GM21619 (cell line): Measurements from ENCODE around the gene ENOX1.

Experiments used
- ATAC-seq: cut with Tn5 transposase; IDR thresholded peaks from one replicate; pipeline ENCODE4 v1.9.1; 2021; ENCODE audit not compliant: unreplicated experiment

The ENOX1 gene

GRCh38 chr13:43268632-43269031 is 518.1 kb downstream of the ENOX1 start:
- no peak for ATAC-seq

GRCh38 chr13:43267916-43268315 is 518.9 kb downstream of the ENOX1 start:
- no peak for ATAC-seq

GRCh38 chr13:43266936-43267615 is 519.7 kb downstream of the ENOX1 start:
- no peak for ATAC-seq

- no peak for ATAC-seq
Observed at GRCh38 chr13:43265028-43265427, 521.7 kb downstream of the ENOX1 start.

- ATAC-seq = no peak
Observed at GRCh38 chr13:43264458-43264857, 522.3 kb downstream of the ENOX1 start.

GRCh38 chr13:43263047-43263446 is 523.7 kb downstream of the ENOX1 start:
- ATAC-seq = no peak

- ATAC-seq = no peak
Observed at GRCh38 chr13:43260999-43261398, 525.8 kb downstream of the ENOX1 start.

- ATAC-seq = no peak
Observed at GRCh38 chr13:43258771-43259170, 528.0 kb downstream of the ENOX1 start.

- no peak for ATAC-seq
Observed at GRCh38 chr13:43257765-43258164, 529.0 kb downstream of the ENOX1 start.

GRCh38 chr13:43251961-43252360 is 534.8 kb downstream of the ENOX1 start:
- ATAC-seq = no peak

- no peak for ATAC-seq
Observed at GRCh38 chr13:43246382-43246781, 540.4 kb downstream of the ENOX1 start.

- ATAC-seq = no peak
Observed at GRCh38 chr13:43245374-43245964, 541.3 kb downstream of the ENOX1 start.

GRCh38 chr13:43244481-43244880 is 542.3 kb downstream of the ENOX1 start:
- ATAC-seq = no peak

GRCh38 chr13:43243711-43244110 is 543.1 kb downstream of the ENOX1 start:
- no peak for ATAC-seq

GRCh38 chr13:43242040-43242439 is 544.7 kb downstream of the ENOX1 start:
- ATAC-seq = no peak

GRCh38 chr13:43240278-43240677 is 546.5 kb downstream of the ENOX1 start:
- ATAC-seq = peak; percentile 66

- no peak for ATAC-seq
Observed at GRCh38 chr13:43239275-43239840, 547.4 kb downstream of the ENOX1 start.

GRCh38 chr13:43238341-43239083 is 548.3 kb downstream of the ENOX1 start:
- ATAC-seq = no peak

GRCh38 chr13:43237616-43238015 is 549.2 kb downstream of the ENOX1 start:
- no peak for ATAC-seq

GRCh38 chr13:43235028-43235427 is 551.7 kb downstream of the ENOX1 start:
- no peak for ATAC-seq

- no peak for ATAC-seq
Observed at GRCh38 chr13:43232873-43233265, 553.9 kb downstream of the ENOX1 start.
